ENCODE results near the gene INPP5A. TPM values are rescaled to one million over a fixed set of nuclear protein-coding genes. Genes with fewer than 3 reads are reported as not detected.

Gene INPP5A
- total and polyA plus RNA-seq, 9 of the 15 experiments (the other 6 are each of a cell fraction or from before 2014, with no cell fraction given): 0.66 to 11.6 (median 7.7) TPM

DNA sequence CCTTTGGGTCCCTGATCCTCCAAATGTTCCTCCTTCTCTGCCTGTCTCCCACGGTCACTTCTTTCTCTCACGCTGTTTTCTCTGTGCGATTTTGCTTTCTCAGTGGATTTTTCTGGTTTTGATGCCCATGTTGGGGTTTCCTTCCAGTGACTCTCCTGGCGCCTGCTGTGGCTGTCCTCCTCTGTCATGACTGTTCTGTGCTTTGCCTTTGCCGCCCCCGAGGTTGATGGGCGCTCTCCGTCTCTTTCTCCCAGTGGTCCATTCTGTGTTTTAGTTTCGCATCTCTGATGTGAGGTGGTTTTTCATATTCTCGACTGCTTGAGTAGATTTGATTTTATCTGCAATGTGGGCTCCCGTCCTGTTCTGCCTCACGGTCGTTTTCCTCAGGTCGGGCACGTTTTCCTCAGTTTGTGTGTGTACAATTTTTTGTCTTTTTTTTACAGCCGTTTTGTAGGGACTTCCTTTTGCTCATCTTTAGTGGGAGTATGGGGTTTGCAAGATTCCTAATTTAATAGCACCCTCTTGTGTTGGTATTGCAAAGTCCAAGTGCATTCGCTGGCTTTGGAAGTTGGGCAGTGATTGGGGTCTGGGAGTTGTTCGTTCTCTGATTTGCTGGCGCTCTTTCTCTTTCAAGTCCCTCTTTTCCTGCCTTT, 100.0 kb downstream of the INPP5A start (continued):
- TF ChIP-seq, protein P1, sequence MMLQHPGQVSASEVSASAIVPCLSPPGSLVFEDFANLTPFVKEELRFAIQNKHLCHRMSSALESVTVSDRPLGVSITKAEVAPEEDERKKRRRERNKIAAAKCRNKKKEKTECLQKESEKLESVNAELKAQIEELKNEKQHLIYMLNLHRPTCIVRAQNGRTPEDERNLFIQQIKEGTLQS (IDR thresholded peaks at IDR 0.05): no peak
- TF ChIP-seq, protein P1 (CRISPR knock-in tag; conservative IDR thresholded peaks at IDR 0.05): no peak

DNA sequence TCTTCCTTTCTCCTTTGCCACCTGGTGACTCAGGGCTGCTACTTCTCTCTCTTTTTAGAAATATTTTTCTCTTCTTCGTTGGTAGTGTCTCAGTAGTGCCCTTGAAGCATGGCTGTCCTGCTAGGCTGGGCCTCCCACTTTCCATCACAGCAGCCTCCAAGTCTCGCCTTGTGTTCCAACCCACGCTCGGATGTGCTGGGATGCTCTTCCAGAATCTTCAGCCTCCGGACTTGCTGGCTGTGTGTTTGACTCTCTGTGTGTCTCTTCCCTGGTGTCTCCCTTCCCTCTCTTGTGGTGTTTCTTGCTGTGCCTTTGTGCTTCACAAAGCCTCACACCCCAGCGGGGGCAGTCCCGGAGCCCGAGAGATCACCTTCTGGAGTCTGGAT, 100.5 kb downstream of the INPP5A start:
- Histone ChIP-seq H3K36me3 (ENCODE audit: control insufficient read depth, insufficient read depth, low read length) (no peaks in the 10 kb centered on the region), H3K4me3 (no peak overlapping the region), H4K20me1 (replicated peaks; ENCODE audit: control insufficient read depth, insufficient read depth, low read length) (peaks cover 15% of the 10 kb centered on the region; the same call in 1 of the 2 replicates), H2AFZ (ENCODE audit: low read depth, low read length) (no peak overlapping the region), H3K9me1 (ENCODE audit: control insufficient read depth, insufficient read depth, low read length) (no peaks in the 10 kb centered on the region), H3K4me2 (ENCODE audit: insufficient read depth, low read length) (no peak overlapping the region), H3K9me3 (replicated peaks; ENCODE audit: control insufficient read depth, insufficient read depth, low read depth, low read length) (no peaks in the 10 kb centered on the region), H3K27me3 (ENCODE audit: control insufficient read depth in 2 of 2, insufficient read depth in 2 of 2, low read length in 2 of 2) (peaks cover 0 to 23% of the 10 kb centered on the region in 2 experiments; a peak in 2 of 5 replicates), H3K27ac (ENCODE audit: extremely low read depth, low read depth, low read length) (no peak overlapping the region), H3K9ac (ENCODE audit: insufficient read depth in 1 of 2, low read depth in 2 of 2, low read length in 2 of 2) (no peak overlapping the region), H3K4me1 (replicated peaks in 1 of 2; ENCODE audit: control insufficient read depth in 2 of 2, insufficient read depth in 2 of 2, low read length in 2 of 2) (peaks cover 0 to 7% of the 10 kb centered on the region in 2 experiments; a peak in 2 of 5 replicates), H3K79me2 (ENCODE audit: control insufficient read depth, insufficient read depth, low read length) (no peaks in the 10 kb centered on the region; the same call in 2 of the 3 replicates)
- intact Hi-C loops (cut with micrococcal nuclease): loop anchor here (5.0 to 10.0 kb wide), 3 partner anchors 61 to 246 kb away; partner anchors contain the start of gene INPP5A
- no TSS peak for BruUV-seq (replicated peaks)
- CTCF ChIA-PET (ENCODE audit: low intra/inter-chr PET ratio): interaction anchor here (1.0 to 1.5 kb wide), 2 partner anchors 101 to 180 kb away, joined by 5 to 13 read pairs; partner anchors contain the start of gene INPP5A
- ATAC-seq: no peak
- FAIRE-seq: no peak
- in situ Hi-C loops (cut with MboI): loop anchor here (10.0 kb wide), 3 partner anchors 183 to 413 kb away; no protein-coding TSS in a partner anchor
- WGBS (ENCODE audit: insufficient coverage, low coverage, missing lambda C conversion rate): 5% methylated on average over 4 of the region's 8 CpGs
- DNase-seq (ENCODE audit: extremely low read depth in 1 of 4, low spot score in 3 of 4): no peak
- POLR2A ChIA-PET: interaction anchor here (1.3 kb wide), 1 partner anchor 178 kb away, joined by 3 read pairs; no protein-coding TSS in a partner anchor
- TF ChIP-seq PPARD (CRISPR knock-in tag; IDR thresholded peaks at IDR 0.05): no peak
- TF ChIP-seq, protein P2, sequence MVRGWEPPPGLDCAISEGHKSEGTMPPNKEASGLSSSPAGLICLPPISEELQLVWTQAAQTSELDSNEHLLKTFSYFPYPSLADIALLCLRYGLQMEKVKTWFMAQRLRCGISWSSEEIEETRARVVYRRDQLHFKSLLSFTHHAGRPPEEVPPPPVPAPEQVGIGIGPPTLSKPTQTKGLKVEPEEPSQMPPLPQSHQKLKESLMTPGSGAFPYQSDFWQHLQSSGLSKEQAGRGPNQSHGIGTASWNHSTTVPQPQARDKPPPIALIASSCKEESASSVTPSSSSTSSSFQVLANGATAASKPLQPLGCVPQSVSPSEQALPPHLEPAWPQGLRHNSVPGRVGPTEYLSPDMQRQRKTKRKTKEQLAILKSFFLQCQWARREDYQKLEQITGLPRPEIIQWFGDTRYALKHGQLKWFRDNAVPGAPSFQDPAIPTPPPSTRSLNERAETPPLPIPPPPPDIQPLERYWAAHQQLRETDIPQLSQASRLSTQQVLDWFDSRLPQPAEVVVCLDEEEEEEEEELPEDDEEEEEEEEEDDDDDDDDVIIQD (CRISPR knock-in tag; IDR thresholded peaks at IDR 0.05): no peak
- TF ChIP-seq, protein P3, sequence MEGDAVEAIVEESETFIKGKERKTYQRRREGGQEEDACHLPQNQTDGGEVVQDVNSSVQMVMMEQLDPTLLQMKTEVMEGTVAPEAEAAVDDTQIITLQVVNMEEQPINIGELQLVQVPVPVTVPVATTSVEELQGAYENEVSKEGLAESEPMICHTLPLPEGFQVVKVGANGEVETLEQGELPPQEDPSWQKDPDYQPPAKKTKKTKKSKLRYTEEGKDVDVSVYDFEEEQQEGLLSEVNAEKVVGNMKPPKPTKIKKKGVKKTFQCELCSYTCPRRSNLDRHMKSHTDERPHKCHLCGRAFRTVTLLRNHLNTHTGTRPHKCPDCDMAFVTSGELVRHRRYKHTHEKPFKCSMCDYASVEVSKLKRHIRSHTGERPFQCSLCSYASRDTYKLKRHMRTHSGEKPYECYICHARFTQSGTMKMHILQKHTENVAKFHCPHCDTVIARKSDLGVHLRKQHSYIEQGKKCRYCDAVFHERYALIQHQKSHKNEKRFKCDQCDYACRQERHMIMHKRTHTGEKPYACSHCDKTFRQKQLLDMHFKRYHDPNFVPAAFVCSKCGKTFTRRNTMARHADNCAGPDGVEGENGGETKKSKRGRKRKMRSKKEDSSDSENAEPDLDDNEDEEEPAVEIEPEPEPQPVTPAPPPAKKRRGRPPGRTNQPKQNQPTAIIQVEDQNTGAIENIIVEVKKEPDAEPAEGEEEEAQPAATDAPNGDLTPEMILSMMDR (IDR thresholded peaks at IDR 0.05 in 2 of 3, conservative IDR thresholded peaks at IDR 0.05 in 1 of 3; ENCODE audit: insufficient read depth in 2 of 3, low read depth in 1 of 3, low read length in 3 of 3): 0 out of 6 replicates have a peak, but pooled peaks of 1 of the 3 experiments have one; percentile 3
- TF ChIP-seq, protein P4, sequence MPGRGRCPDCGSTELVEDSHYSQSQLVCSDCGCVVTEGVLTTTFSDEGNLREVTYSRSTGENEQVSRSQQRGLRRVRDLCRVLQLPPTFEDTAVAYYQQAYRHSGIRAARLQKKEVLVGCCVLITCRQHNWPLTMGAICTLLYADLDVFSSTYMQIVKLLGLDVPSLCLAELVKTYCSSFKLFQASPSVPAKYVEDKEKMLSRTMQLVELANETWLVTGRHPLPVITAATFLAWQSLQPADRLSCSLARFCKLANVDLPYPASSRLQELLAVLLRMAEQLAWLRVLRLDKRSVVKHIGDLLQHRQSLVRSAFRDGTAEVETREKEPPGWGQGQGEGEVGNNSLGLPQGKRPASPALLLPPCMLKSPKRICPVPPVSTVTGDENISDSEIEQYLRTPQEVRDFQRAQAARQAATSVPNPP (IDR thresholded peaks at IDR 0.05; ENCODE audit: borderline replicate concordance, insufficient read depth, insufficient read length): no peak
- TF ChIP-seq RBM15 (IDR thresholded peaks at IDR 0.05; ENCODE audit: insufficient read depth, low read length): no peak
- TF ChIP-seq MAZ (CRISPR knock-in tag; conservative IDR thresholded peaks at IDR 0.05 in 1 of 2, IDR thresholded peaks at IDR 0.05 in 1 of 2): no peak
- no peak for TF ChIP-seq KLF10 (CRISPR knock-in tag; IDR thresholded peaks at IDR 0.05)

Measured in K562 (cell line).